Measurements from ENCODE around the gene LILRA6. TPM values are rescaled to one million over a fixed set of nuclear protein-coding genes. Genes with fewer than 3 reads are reported as not detected.
"Not testable (repeated sequence)": the region's sequence is repeated elsewhere in the genome, so short reads cannot be mapped to it uniquely, and the experiment has no call there.

The LILRA6 gene
- not detected in 2 replicates for total RNA-seq

- H3K9me3 ChIP-seq (ENCODE audit: low read depth, low read length); H3K27me3 ChIP-seq (ENCODE audit: insufficient read depth, low read length); H3K27ac ChIP-seq (ENCODE audit: low read depth, low read length); DNase-seq (ENCODE audit: insufficient read length, low spot score, missing footprints); H3K79me2 ChIP-seq (ENCODE audit: insufficient read depth, low read length); H2AFZ ChIP-seq (ENCODE audit: low read length); H3K4me3 ChIP-seq (ENCODE audit: insufficient read depth, low read length); H3K4me1 ChIP-seq (ENCODE audit: insufficient read depth, low read length); H3K36me3 ChIP-seq (ENCODE audit: insufficient read depth, low read length); H3K4me2 ChIP-seq (ENCODE audit: insufficient read depth, low read length); H4K20me1 ChIP-seq (ENCODE audit: insufficient read depth, low read length): not testable (repeated sequence)
These were observed at the start of gene LILRA6 for GRCh38 chr19:54242646-54243045. Gene LILRA6 (minus strand): TSS chr19:54242790.

- DNase-seq (ENCODE audit: insufficient read length, low spot score, missing footprints); H3K27ac ChIP-seq (ENCODE audit: low read depth, low read length); H3K9me3 ChIP-seq (ENCODE audit: low read depth, low read length); H2AFZ ChIP-seq (ENCODE audit: low read length); H3K79me2 ChIP-seq (ENCODE audit: insufficient read depth, low read length); H3K4me2 ChIP-seq (ENCODE audit: insufficient read depth, low read length); H3K27me3 ChIP-seq (ENCODE audit: insufficient read depth, low read length); H3K36me3 ChIP-seq (ENCODE audit: insufficient read depth, low read length); H4K20me1 ChIP-seq (ENCODE audit: insufficient read depth, low read length); H3K4me1 ChIP-seq (ENCODE audit: insufficient read depth, low read length); H3K4me3 ChIP-seq (ENCODE audit: insufficient read depth, low read length): not testable (repeated sequence)
These were observed 46.6 kb upstream of the LILRA6 start for GRCh38 chr19:54289160-54289559.

- TF ChIP-seq CTCF (IDR thresholded peaks at IDR 0.05; ENCODE audit: extremely low read depth, low read depth, low read length): no peak
These were observed 44.9 kb upstream of the LILRA6 start for GRCh38 chr19:54287456-54287855.

GRCh38 chr19:54286283-54286682, 43.7 kb upstream of the LILRA6 start:
- not testable (repeated sequence) for H4K20me1 ChIP-seq (ENCODE audit: insufficient read depth, low read length); H2AFZ ChIP-seq (ENCODE audit: low read length); H3K27me3 ChIP-seq (ENCODE audit: insufficient read depth, low read length); H3K27ac ChIP-seq (ENCODE audit: low read depth, low read length); H3K4me3 ChIP-seq (ENCODE audit: insufficient read depth, low read length); H3K79me2 ChIP-seq (ENCODE audit: insufficient read depth, low read length); H3K4me1 ChIP-seq (ENCODE audit: insufficient read depth, low read length); H3K36me3 ChIP-seq (ENCODE audit: insufficient read depth, low read length); H3K4me2 ChIP-seq (ENCODE audit: insufficient read depth, low read length); H3K9me3 ChIP-seq (ENCODE audit: low read depth, low read length); DNase-seq (ENCODE audit: insufficient read length, low spot score, missing footprints)

More at GRCh38 chr19:54287456-54287855, 44.9 kb upstream of the LILRA6 start:
- Histone ChIP-seq H3K79me2 (ENCODE audit: insufficient read depth, low read length) (no peaks in the 10 kb centered on the region), H3K27ac (ENCODE audit: low read depth, low read length) (no peak overlapping the region), H4K20me1 (ENCODE audit: insufficient read depth, low read length) (no peaks in the 10 kb centered on the region), H3K36me3 (ENCODE audit: insufficient read depth, low read length) (no peaks in the 10 kb centered on the region), H2AFZ (ENCODE audit: low read length) (no peak overlapping the region), H3K9me3 (ENCODE audit: low read depth, low read length) (no peaks in the 10 kb centered on the region), H3K4me2 (ENCODE audit: insufficient read depth, low read length) (no peak overlapping the region), H3K27me3 (ENCODE audit: insufficient read depth, low read length) (peaks cover 3% of the 10 kb centered on the region), H3K4me3 (ENCODE audit: insufficient read depth, low read length) (no peak overlapping the region), H3K4me1 (ENCODE audit: insufficient read depth, low read length) (peaks cover 4% of the 10 kb centered on the region)
- DNase-seq (ENCODE audit: insufficient read length, low spot score, missing footprints): no peak

GRCh38 chr19:54285427-54286056, 43.0 kb upstream of the LILRA6 start:
- not testable (repeated sequence) for H3K79me2 ChIP-seq (ENCODE audit: insufficient read depth, low read length); H3K36me3 ChIP-seq (ENCODE audit: insufficient read depth, low read length); H3K27me3 ChIP-seq (ENCODE audit: insufficient read depth, low read length); H3K4me2 ChIP-seq (ENCODE audit: insufficient read depth, low read length); H3K27ac ChIP-seq (ENCODE audit: low read depth, low read length); H3K4me1 ChIP-seq (ENCODE audit: insufficient read depth, low read length); H3K4me3 ChIP-seq (ENCODE audit: insufficient read depth, low read length); H3K9me3 ChIP-seq (ENCODE audit: low read depth, low read length); H4K20me1 ChIP-seq (ENCODE audit: insufficient read depth, low read length); H2AFZ ChIP-seq (ENCODE audit: low read length); DNase-seq (ENCODE audit: insufficient read length, low spot score, missing footprints)

Measured in osteoblast (primary cell).